ENCODE data around the gene KDM5B.
"Not testable (repeated sequence)": the region's sequence is repeated elsewhere in the genome, so short reads cannot be mapped to it uniquely, and the experiment has no call there.

Gene KDM5B

GRCh38 chr1:202728951-202729350 is 79.3 kb downstream of the KDM5B start:
- Mint-ChIP-seq H3K4me1 (no peaks in the 10 kb centered on the region), H3K9me3 (no peaks in the 10 kb centered on the region), H3K36me3 (ENCODE audit: low read depth) (peaks cover 30% of the 10 kb centered on the region), H3K27ac (no peak overlapping the region), H3K4me3 (no peak overlapping the region), H3K27me3 (no peaks in the 10 kb centered on the region)
- ATAC-seq: no peak
- DNase-seq: no peak

GRCh38 chr1:202725526-202725925 is 82.7 kb downstream of the KDM5B start:
- no peaks in the 10 kb centered on the region for H3K4me1 Mint-ChIP-seq
- no peak overlapping the region for H3K27ac Mint-ChIP-seq
- H3K9me3 Mint-ChIP-seq: no peaks in the 10 kb centered on the region
- H3K36me3 Mint-ChIP-seq (ENCODE audit: low read depth): peaks cover 17% of the 10 kb centered on the region
- DNase-seq (no peak), ATAC-seq (no peak)
- H3K27me3 Mint-ChIP-seq: no peaks in the 10 kb centered on the region
- H3K4me3 Mint-ChIP-seq: no peak overlapping the region

GRCh38 chr1:202723708-202724107 is 84.5 kb downstream of the KDM5B start:
- Mint-ChIP-seq H3K4me3 (no peak overlapping the region), H3K27ac (no peak overlapping the region), H3K4me1 (peaks cover 2% of the 10 kb centered on the region), H3K9me3 (no peaks in the 10 kb centered on the region), H3K36me3 (ENCODE audit: low read depth) (peaks cover 6% of the 10 kb centered on the region), H3K27me3 (peaks cover 2% of the 10 kb centered on the region)
- DNase-seq (no peak), ATAC-seq (no peak)

- H3K4me3 Mint-ChIP-seq; H3K27me3 Mint-ChIP-seq; H3K4me1 Mint-ChIP-seq; H3K36me3 Mint-ChIP-seq (ENCODE audit: low read depth); H3K27ac Mint-ChIP-seq; ATAC-seq; DNase-seq; H3K9me3 Mint-ChIP-seq: not testable (repeated sequence)
Observed at GRCh38 chr1:202723046-202723445, 85.2 kb downstream of the KDM5B start.

GRCh38 chr1:202716654-202717053 is 91.6 kb downstream of the KDM5B start:
- Mint-ChIP-seq H3K4me1 (peaks cover 2% of the 10 kb centered on the region), H3K27me3 (peaks cover 20% of the 10 kb centered on the region), H3K36me3 (ENCODE audit: low read depth) (no peaks in the 10 kb centered on the region), H3K9me3 (no peaks in the 10 kb centered on the region), H3K27ac (no peak overlapping the region), H3K4me3 (no peak overlapping the region)
- ATAC-seq (no peak), DNase-seq (no peak)

- H3K36me3 Mint-ChIP-seq (ENCODE audit: low read depth); ATAC-seq; H3K4me1 Mint-ChIP-seq; H3K4me3 Mint-ChIP-seq; H3K27ac Mint-ChIP-seq; DNase-seq; H3K9me3 Mint-ChIP-seq: not testable (repeated sequence)
- H3K27me3 Mint-ChIP-seq: peaks cover 35% of the 10 kb centered on the region
Observed at GRCh38 chr1:202714202-202714601, 94.0 kb downstream of the KDM5B start.

GRCh38 chr1:202713110-202713509 is 95.1 kb downstream of the KDM5B start:
- DNase-seq (no peak), ATAC-seq (no peak)
- Mint-ChIP-seq H3K4me1 (peaks cover 3% of the 10 kb centered on the region), H3K27me3 (peaks cover 43% of the 10 kb centered on the region), H3K9me3 (no peaks in the 10 kb centered on the region), H3K36me3 (ENCODE audit: low read depth) (no peaks in the 10 kb centered on the region), H3K27ac (no peak overlapping the region), H3K4me3 (no peak overlapping the region)

- ATAC-seq (no peak), DNase-seq (no peak)
- H3K9me3 Mint-ChIP-seq: no peaks in the 10 kb centered on the region
- H3K36me3 Mint-ChIP-seq (ENCODE audit: low read depth): no peaks in the 10 kb centered on the region
- H3K27me3 Mint-ChIP-seq: peaks cover 51% of the 10 kb centered on the region
- H3K27ac Mint-ChIP-seq: no peak overlapping the region
- no peak overlapping the region for H3K4me3 Mint-ChIP-seq
- H3K4me1 Mint-ChIP-seq: peaks cover 3% of the 10 kb centered on the region
Observed at GRCh38 chr1:202711949-202712635, 96.1 kb downstream of the KDM5B start.

GRCh38 chr1:202710070-202711045 is 97.9 kb downstream of the KDM5B start, which contains the start of gene SYT2:
Gene SYT2, minus strand, starts transcription at chr1:202710454. Its CDS starts 104,682 bp downstream, at chr1:202605772.
- peaks cover 3% of the 10 kb centered on the region for H3K4me1 Mint-ChIP-seq
- ATAC-seq (peak; percentile 45), DNase-seq (peak; percentile 22)
- H3K27ac Mint-ChIP-seq: no peak within 1 kb of the TSS
- no peaks in the 10 kb centered on the region for H3K9me3 Mint-ChIP-seq
- peaks cover 65% of the 10 kb centered on the region for H3K27me3 Mint-ChIP-seq
- no peak within 1 kb of the TSS for H3K4me3 Mint-ChIP-seq
- no peaks in the 10 kb centered on the region for H3K36me3 Mint-ChIP-seq (ENCODE audit: low read depth)

- no peak overlapping the region for H3K27ac Mint-ChIP-seq
- no peak overlapping the region for H3K4me3 Mint-ChIP-seq
- H3K27me3 Mint-ChIP-seq: peaks cover 69% of the 10 kb centered on the region
- DNase-seq (no peak), ATAC-seq (no peak)
- H3K4me1 Mint-ChIP-seq: peaks cover 3% of the 10 kb centered on the region
- H3K36me3 Mint-ChIP-seq (ENCODE audit: low read depth): no peaks in the 10 kb centered on the region
- H3K9me3 Mint-ChIP-seq: no peaks in the 10 kb centered on the region
Observed at GRCh38 chr1:202709276-202710041, 98.8 kb downstream of the KDM5B start.

GRCh38 chr1:202708456-202709275 is 99.6 kb downstream of the KDM5B start:
- H3K4me3 Mint-ChIP-seq: no peak overlapping the region
- no peak overlapping the region for H3K27ac Mint-ChIP-seq
- peaks cover 71% of the 10 kb centered on the region for H3K27me3 Mint-ChIP-seq
- DNase-seq (no peak), ATAC-seq (no peak)
- no peaks in the 10 kb centered on the region for H3K9me3 Mint-ChIP-seq
- H3K4me1 Mint-ChIP-seq: peaks cover 3% of the 10 kb centered on the region
- H3K36me3 Mint-ChIP-seq (ENCODE audit: low read depth): no peaks in the 10 kb centered on the region

GRCh38 chr1:202706851-202707250 is 101.4 kb downstream of the KDM5B start:
- Mint-ChIP-seq H3K36me3 (ENCODE audit: low read depth) (no peaks in the 10 kb centered on the region), H3K9me3 (no peaks in the 10 kb centered on the region), H3K4me3 (no peak overlapping the region), H3K4me1 (peaks cover 3% of the 10 kb centered on the region), H3K27me3 (peaks cover 62% of the 10 kb centered on the region), H3K27ac (no peak overlapping the region)
- DNase-seq (no peak), ATAC-seq (no peak)

- ATAC-seq (no peak), DNase-seq (no peak)
- Mint-ChIP-seq H3K4me3 (no peak overlapping the region), H3K27ac (no peak overlapping the region), H3K27me3 (peaks cover 45% of the 10 kb centered on the region), H3K36me3 (ENCODE audit: low read depth) (no peaks in the 10 kb centered on the region), H3K9me3 (no peaks in the 10 kb centered on the region), H3K4me1 (peaks cover 3% of the 10 kb centered on the region)
Observed at GRCh38 chr1:202704601-202705000, 103.6 kb downstream of the KDM5B start.

- no peak overlapping the region for H3K4me3 Mint-ChIP-seq
- peaks cover 38% of the 10 kb centered on the region for H3K27me3 Mint-ChIP-seq
- no peak for ATAC-seq
- H3K36me3 Mint-ChIP-seq (ENCODE audit: low read depth): no peaks in the 10 kb centered on the region
- no peaks in the 10 kb centered on the region for H3K9me3 Mint-ChIP-seq
- H3K4me1 Mint-ChIP-seq: no peaks in the 10 kb centered on the region
- no peak overlapping the region for H3K27ac Mint-ChIP-seq
- no peak for DNase-seq
Observed at GRCh38 chr1:202703191-202703590, 105.0 kb downstream of the KDM5B start.

Measured in activated naive CD8-positive, alpha-beta T cell treated with anti-CD3 and anti-CD28 coated beads, Interleukin-2, amount 50 U/mL, for 24 hours (primary cell).